ENCODE measurements around the gene CSNK1G3. TPM values are rescaled to one million over a fixed set of nuclear protein-coding genes. Genes with fewer than 3 reads are reported as not detected.

The CSNK1G3 gene
- total RNA-seq, 1 donor from 2014 or later: 28.4 TPM

GRCh38 chr5:123514615-123515355 is 2.8 kb downstream of the CSNK1G3 start:
- ATAC-seq: no peak

- ATAC-seq: no peak
Observed at GRCh38 chr5:123515904-123516303, 3.9 kb downstream of the CSNK1G3 start.

GRCh38 chr5:123517476-123517875 is 5.5 kb downstream of the CSNK1G3 start:
- no peak for ATAC-seq

- no peak for ATAC-seq
Observed at GRCh38 chr5:123518111-123518510, 6.1 kb downstream of the CSNK1G3 start.

- no peak for ATAC-seq
Observed at GRCh38 chr5:123520677-123521247, 8.8 kb downstream of the CSNK1G3 start.

DNA sequence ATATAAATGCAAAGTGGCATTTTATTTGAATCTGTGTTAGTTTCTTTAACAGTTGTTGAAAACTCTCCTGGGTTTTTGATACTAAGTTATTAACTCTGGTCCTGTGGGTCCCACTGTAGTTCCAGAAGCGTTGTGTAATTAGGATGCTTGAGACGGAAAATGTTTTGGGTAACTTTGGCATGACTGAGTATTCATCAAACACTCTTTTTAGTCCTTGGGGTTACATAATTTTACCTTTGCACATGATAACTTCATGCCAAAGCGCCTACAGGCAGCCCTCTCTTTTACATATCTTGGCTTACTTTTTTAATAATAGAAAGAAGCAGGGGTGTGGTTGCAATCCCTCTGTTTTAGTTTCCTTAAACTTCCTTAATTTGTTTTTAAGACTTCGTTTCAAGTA is 12.2 kb downstream of the CSNK1G3 start:
- ATAC-seq: no peak

GRCh38 chr5:123527190-123527589 is 15.2 kb downstream of the CSNK1G3 start:
- ATAC-seq: no peak

DNA sequence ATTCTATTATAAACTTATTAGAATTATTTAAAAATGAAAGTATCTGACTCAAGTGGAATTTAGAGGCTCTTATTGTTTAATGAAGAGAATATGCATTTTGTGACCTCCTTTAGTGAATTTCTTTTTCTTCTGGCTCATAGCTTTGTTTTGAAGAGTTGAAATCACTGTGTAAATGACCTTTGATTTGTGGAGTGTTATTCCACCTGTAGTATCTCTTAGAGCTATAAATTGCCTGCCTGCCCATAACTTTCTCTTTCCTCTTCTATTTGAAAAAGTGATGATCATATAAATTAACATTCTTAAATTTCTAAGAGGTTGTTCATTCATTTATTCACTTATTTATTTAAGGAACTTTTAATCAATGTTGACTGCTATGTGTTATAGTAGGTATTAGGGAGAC is 16.1 kb downstream of the CSNK1G3 start:
- ATAC-seq: no peak

DNA sequence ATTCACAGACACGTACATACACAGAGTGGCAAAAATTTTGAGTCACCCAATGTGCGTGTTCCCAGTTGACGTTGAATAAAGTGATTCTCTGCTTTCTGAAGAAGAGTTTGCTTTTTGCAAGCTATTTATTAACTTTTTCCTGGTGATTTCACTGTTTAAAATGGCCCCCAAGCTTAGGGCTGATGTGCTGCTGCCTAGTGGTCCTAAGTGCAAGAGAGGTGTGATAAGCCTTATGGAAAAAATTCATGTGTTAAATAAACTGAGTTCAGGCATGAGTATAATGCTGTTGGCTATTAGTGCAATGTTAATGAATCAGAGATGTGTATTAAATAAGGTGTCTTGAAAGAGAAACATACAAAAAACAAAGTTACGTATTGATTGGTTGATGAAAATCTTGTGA is 16.9 kb downstream of the CSNK1G3 start:
- ATAC-seq: no peak

GRCh38 chr5:123530728-123531127 is 18.8 kb downstream of the CSNK1G3 start:
- ATAC-seq: no peak

DNA sequence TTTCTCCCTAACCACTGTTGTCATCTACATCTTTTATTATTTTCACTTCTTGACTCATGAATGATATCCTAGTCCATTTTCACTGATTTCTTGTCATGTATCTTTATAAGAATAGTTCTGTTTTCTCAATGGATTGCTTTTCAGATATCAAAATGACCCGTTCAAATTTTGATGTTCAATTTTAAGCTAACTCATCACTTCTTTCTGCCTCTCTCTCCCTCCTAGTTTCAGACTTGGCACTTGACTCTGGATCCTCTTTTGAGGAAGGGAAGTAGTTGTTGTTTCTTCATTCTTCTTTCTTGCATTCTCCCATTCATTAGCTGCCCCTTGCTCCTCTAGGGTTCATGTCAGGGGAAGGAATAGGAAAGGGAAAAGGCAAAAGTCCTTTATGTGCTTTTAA is 23.7 kb downstream of the CSNK1G3 start:
- no peak for ATAC-seq

GRCh38 chr5:123537256-123537655 is 25.3 kb downstream of the CSNK1G3 start:
- no peak for ATAC-seq

- no peak for ATAC-seq
Observed at GRCh38 chr5:123537845-123538244, 25.9 kb downstream of the CSNK1G3 start.

- no peak for ATAC-seq
Observed at GRCh38 chr5:123538670-123539459, 26.9 kb downstream of the CSNK1G3 start.

- no peak for ATAC-seq
Observed at GRCh38 chr5:123540534-123540933, 28.6 kb downstream of the CSNK1G3 start.

DNA sequence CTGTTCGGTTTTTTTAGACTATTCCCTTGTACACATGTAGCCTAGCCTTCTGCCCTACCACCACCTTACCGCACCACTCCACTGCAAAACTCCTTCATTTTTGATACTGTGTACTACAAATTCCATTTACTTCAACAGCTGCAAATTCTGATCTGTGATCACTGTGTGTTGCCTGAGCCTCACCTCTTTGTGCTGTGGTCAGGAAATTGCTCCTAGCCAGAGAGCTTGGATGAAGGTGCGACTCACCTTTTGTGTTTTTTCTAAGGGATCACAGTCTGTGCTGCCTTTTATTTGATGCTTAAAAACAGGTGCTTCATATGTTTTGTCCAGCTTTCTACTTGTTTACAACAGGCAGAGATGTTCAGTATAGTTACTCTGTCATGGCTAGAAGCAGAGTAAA is 31.5 kb downstream of the CSNK1G3 start:
- no peak for ATAC-seq

- ATAC-seq: no peak
Observed at GRCh38 chr5:123545506-123545905, 33.5 kb downstream of the CSNK1G3 start.

GRCh38 chr5:123546657-123547056 is 34.7 kb downstream of the CSNK1G3 start:
- no peak for ATAC-seq

GRCh38 chr5:123549256-123549904 is 37.4 kb downstream of the CSNK1G3 start:
- ATAC-seq: no peak

DNA sequence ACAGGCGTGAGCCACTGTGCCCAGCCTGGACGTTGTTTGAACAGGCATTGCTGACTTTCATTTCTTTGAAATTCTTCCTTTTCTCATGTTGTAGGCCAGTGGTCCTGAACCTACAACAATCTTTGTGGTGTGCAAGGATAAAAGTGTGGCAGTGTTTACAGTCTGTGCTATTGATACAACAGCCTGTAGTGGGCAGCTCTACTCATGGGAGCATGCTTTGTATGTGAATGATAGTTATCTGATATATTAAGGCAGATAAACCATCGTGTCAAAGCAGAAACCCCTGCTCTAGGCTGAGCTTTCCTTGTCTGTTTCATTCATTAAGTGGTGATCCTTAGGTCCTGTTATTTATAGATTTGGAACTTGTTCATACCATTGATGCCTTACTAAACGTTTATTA is 42.6 kb downstream of the CSNK1G3 start:
- ATAC-seq: no peak

GRCh38 chr5:123557907-123558306 is 45.9 kb downstream of the CSNK1G3 start:
- ATAC-seq: no peak

DNA sequence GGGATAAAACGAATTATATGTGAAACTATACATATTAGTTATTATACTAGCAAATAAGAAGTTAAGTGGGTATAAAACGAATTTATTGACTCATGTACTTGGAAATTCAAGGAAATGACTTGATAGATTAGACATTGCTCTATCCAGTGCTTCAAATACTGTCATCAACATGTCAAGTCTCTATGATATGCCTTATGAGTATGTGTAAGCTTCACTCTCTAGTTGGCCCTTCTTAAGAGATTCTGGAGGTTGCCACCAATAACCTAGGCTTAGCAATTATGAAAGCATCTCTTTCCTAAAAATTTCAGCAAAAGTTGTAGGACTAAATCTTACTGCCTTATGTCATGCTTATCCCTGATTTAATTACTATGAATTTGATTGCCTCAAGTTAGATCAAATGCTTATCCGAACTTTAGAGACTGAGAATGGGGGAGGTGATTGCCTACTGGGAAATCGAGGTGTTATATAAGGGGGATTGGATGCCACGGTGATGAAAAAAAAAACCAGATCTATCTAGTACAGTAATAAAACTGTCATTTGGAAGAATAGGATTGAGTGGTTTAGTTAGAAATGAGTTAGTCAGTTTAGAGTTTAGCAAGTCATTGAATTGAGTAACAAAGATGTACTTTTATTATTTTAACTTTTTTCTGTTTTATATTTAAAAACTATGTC is 46.9 kb downstream of the CSNK1G3 start:
- no peak for ATAC-seq

- ATAC-seq: no peak
Observed at GRCh38 chr5:123559434-123559775, 47.4 kb downstream of the CSNK1G3 start.

Data from esophagus mucosa (tissue), 1 donor.